Smooth muscle cell (in vitro differentiated cells): ENCODE results near the gene SRXN1. TPM values are rescaled to one million over a fixed set of nuclear protein-coding genes. Genes with fewer than 3 reads are reported as not detected.

ENCODE experiments used
- DNase-seq: peaks from one replicate; lab custom pipeline; 2025; ENCODE audit not compliant: unreplicated experiment; lab: John Stamatoyannopoulos, UW
- H2AFZ ChIP-seq: fragments of 200-600 bp; sonication (generic); 2 replicates; pipeline ENCODE4 v1.6.0; 2016; ENCODE audit warnings: antibody characterized with exemption, low read depth, mild to moderate bottlenecking
- H3F3A ChIP-seq: fragments of 200-600 bp; sonication (generic); 2 replicates; pipeline ENCODE4 v1.6.0; 2017; ENCODE audit warnings: antibody characterized with exemption, low read depth
- H3K27ac ChIP-seq: fragments of 200-600 bp; sonication (generic); 2 replicates; pipeline ENCODE4 v1.5.1; 2016; ENCODE audit warnings: low read depth, mild to moderate bottlenecking
- H3K27me3 ChIP-seq: fragments of 200-600 bp; sonication (generic); 2 replicates; pipeline ENCODE4 v1.6.1; 2016; ENCODE audit warnings: low read depth, mild to moderate bottlenecking
- H3K36me3 ChIP-seq: fragments of 200-600 bp; sonication (generic); 2 replicates; pipeline ENCODE4 v1.5.1; 2016; ENCODE audit warnings: low read depth
- H3K4me1 ChIP-seq: fragments of 200-600 bp; sonication (generic); 2 replicates; pipeline ENCODE4 v1.5.1; 2016; ENCODE audit warnings: low read depth
- H3K4me2 ChIP-seq: fragments of 200-600 bp; sonication (generic); 2 replicates; pipeline ENCODE4 v1.6.0; 2016; ENCODE audit warnings: mild to moderate bottlenecking
- H3K4me3 ChIP-seq: fragments of 200-600 bp; sonication (generic); 2 replicates; pipeline ENCODE4 v1.5.1; 2016; ENCODE audit warnings: mild to moderate bottlenecking
- H3K79me2 ChIP-seq: fragments of 200-600 bp; sonication (generic); 2 replicates; pipeline ENCODE4 v1.6.0; 2016; ENCODE audit warnings: low read depth, mild to moderate bottlenecking
- H3K9ac ChIP-seq: fragments of 200-600 bp; sonication (generic); 2 replicates; pipeline ENCODE4 v1.6.0; 2016; ENCODE audit warnings: low read depth
- H3K9me3 ChIP-seq: fragments of 200-600 bp; sonication (generic); replicated peaks from 2 replicates; pipeline ENCODE4 v1.5.1; 2016; ENCODE audit warnings: low read depth
- H4K20me1 ChIP-seq: fragments of 200-600 bp; sonication (generic); 2 replicates; pipeline ENCODE4 v1.6.0; 2016; ENCODE audit warnings: low read depth
- CTCF ChIP-seq: fragments of 200-600 bp; sonication (generic); IDR thresholded peaks from 2 replicates; pipeline ENCODE4 v1.5.1; 2017; ENCODE audit warnings: borderline replicate concordance, mild to moderate bottlenecking, antibody characterized with exemption; ENCODE audit not compliant: insufficient read depth, poor library complexity, severe bottlenecking
- WGBS: methylation state at CpG from one replicate; pipeline ENCODE4 v1.1.7; 2016; ENCODE audit warnings: low lambda C conversion rate; 5-methylcytosine and 5-hydroxymethylcytosine counted together
- polyA plus RNA-seq: library from polyadenylated mRNA; unstranded; fragments of >200 nt; fragmentation: Nextera tagmentation; extraction: Ambion mirVana; gene quantifications from 2 replicates; pipeline ENCODE4 v1.2.1, GENCODE V29; 2016
- total RNA-seq: library from RNA; depleted of rRNA; stranded (reverse); fragments of >200 nt; gene quantifications from 2 replicates; pipeline ENCODE4 v1.2.3, GENCODE V29; 2014

The SRXN1 gene
- total and polyA plus RNA-seq, 2 experiments from 2014 or later: 26.9 to 27.2 TPM

GRCh38 chr20:602111-602970 lies 50.7 kb downstream of the SRXN1 start:
- no peak for TF ChIP-seq CTCF
- no peaks in the 10 kb centered on the region for H4K20me1 ChIP-seq
- no peaks in the 10 kb centered on the region for H3K9me3 ChIP-seq
- no peak overlapping the region for H3K27ac ChIP-seq
- 90% methylated on average over 8 of the region's 8 CpGs for WGBS
- no peaks in the 10 kb centered on the region for H3K27me3 ChIP-seq
- H3K4me2 ChIP-seq: no peak overlapping the region
- no peak for DNase-seq
- H3F3A ChIP-seq: no peaks in the 10 kb centered on the region
- H3K9ac ChIP-seq: no peak overlapping the region
- H2AFZ ChIP-seq: no peak overlapping the region
- no peaks in the 10 kb centered on the region for H3K36me3 ChIP-seq
- no peaks in the 10 kb centered on the region for H3K4me1 ChIP-seq
- H3K79me2 ChIP-seq: no peaks in the 10 kb centered on the region
- no peak overlapping the region for H3K4me3 ChIP-seq

- DNase-seq: no peak
- Histone ChIP-seq H3K36me3 (no peaks in the 10 kb centered on the region), H3K4me1 (no peaks in the 10 kb centered on the region), H3K9ac (no peak overlapping the region), H3K4me3 (no peak overlapping the region), H3K9me3 (no peaks in the 10 kb centered on the region), H3K79me2 (no peaks in the 10 kb centered on the region), H3K27me3 (no peaks in the 10 kb centered on the region), H2AFZ (no peak overlapping the region), H4K20me1 (no peaks in the 10 kb centered on the region), H3K4me2 (no peak overlapping the region), H3K27ac (no peak overlapping the region), H3F3A (no peaks in the 10 kb centered on the region)
- WGBS: 95% methylated on average over 6 of the region's 6 CpGs
- TF ChIP-seq CTCF: no peak
These were observed 52.3 kb downstream of the SRXN1 start for GRCh38 chr20:600736-601135.

GRCh38 chr20:600141-600540 lies 52.9 kb downstream of the SRXN1 start:
- Histone ChIP-seq H3K4me1 (no peaks in the 10 kb centered on the region), H3F3A (no peaks in the 10 kb centered on the region), H3K9me3 (no peaks in the 10 kb centered on the region), H3K4me3 (no peak overlapping the region), H3K27me3 (no peaks in the 10 kb centered on the region), H3K9ac (no peak overlapping the region), H3K4me2 (no peak overlapping the region), H4K20me1 (no peaks in the 10 kb centered on the region), H3K27ac (no peak overlapping the region), H2AFZ (no peak overlapping the region), H3K79me2 (no peaks in the 10 kb centered on the region), H3K36me3 (no peaks in the 10 kb centered on the region)
- DNase-seq: no peak
- WGBS: 97% methylated on average over 2 of the region's 2 CpGs
- no peak for TF ChIP-seq CTCF
